Measurements from ENCODE around the gene GABARAP.

DNA sequence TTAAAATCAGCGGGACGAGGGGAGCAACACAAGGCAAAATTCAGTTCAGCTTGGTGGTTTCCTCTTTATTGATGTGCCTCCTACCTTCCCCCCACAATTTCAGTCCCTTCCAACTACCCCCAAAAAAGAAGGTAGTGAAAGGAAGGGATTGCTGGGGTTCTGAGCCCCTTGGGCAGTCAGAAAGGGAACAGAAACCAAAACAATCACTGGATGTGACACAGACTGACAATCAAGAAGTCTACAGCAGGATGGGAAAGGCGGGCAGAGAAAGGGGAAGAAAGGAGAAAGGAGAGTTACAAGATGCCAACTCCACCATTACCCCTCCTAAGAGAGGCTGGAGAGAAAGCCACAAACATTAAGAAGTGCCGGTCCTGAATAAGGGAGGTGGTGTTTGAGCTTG, 1.9 kb downstream of the GABARAP start:
- TF ChIP-seq, protein P1, sequence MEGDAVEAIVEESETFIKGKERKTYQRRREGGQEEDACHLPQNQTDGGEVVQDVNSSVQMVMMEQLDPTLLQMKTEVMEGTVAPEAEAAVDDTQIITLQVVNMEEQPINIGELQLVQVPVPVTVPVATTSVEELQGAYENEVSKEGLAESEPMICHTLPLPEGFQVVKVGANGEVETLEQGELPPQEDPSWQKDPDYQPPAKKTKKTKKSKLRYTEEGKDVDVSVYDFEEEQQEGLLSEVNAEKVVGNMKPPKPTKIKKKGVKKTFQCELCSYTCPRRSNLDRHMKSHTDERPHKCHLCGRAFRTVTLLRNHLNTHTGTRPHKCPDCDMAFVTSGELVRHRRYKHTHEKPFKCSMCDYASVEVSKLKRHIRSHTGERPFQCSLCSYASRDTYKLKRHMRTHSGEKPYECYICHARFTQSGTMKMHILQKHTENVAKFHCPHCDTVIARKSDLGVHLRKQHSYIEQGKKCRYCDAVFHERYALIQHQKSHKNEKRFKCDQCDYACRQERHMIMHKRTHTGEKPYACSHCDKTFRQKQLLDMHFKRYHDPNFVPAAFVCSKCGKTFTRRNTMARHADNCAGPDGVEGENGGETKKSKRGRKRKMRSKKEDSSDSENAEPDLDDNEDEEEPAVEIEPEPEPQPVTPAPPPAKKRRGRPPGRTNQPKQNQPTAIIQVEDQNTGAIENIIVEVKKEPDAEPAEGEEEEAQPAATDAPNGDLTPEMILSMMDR (IDR thresholded peaks at IDR 0.05; ENCODE audit: insufficient read depth, low read length, poor library complexity, severe bottlenecking), result no peak
- TF ChIP-seq EZH2phosphoT487 (conservative IDR thresholded peaks at IDR 0.05; ENCODE audit: low read length), result no peak
